OCI-LY1 (cell line): ENCODE data around the gene FERMT3.

Experiments used
- H2AFZ ChIP-seq: fragments of 200-600 bp; sonication (generic), shearing (Covaris generic); 2 replicates; pipeline ENCODE4 v1.6.0; 2014; ENCODE audit warnings: antibody characterized with exemption, mild to moderate bottlenecking, low read length
- H3F3A ChIP-seq: fragments of 200-600 bp; sonication (generic), shearing (Covaris generic); 2 replicates; pipeline ENCODE4 v1.6.0; 2014; ENCODE audit warnings: mild to moderate bottlenecking, antibody characterized with exemption, low read length, moderate library complexity; ENCODE audit not compliant: insufficient read depth
- H3K27ac ChIP-seq: fragments of 200-600 bp; sonication (generic); 2 replicates; pipeline ENCODE4 v1.5.1; 2014; ENCODE audit warnings: low read length, mixed run types, mild to moderate bottlenecking, low read depth; ENCODE audit not compliant: poor library complexity, severe bottlenecking
- H3K27me3 ChIP-seq: fragments of 200-600 bp; sonication (generic); 2 replicates; pipeline ENCODE4 v1.6.0; 2014; ENCODE audit warnings: antibody characterized with exemption, mild to moderate bottlenecking, low read length, moderate library complexity; ENCODE audit not compliant: insufficient read depth
- H3K36me3 ChIP-seq: fragments of 200-600 bp; sonication (generic); 2 replicates; pipeline ENCODE4 v1.6.1; 2014; ENCODE audit warnings: mild to moderate bottlenecking, antibody characterized with exemption, low read length, moderate library complexity, mixed read lengths; ENCODE audit not compliant: insufficient read depth
- H3K4me1 ChIP-seq: fragments of 200-600 bp; sonication (generic); 2 replicates; pipeline ENCODE4 v1.5.1; 2014; ENCODE audit warnings: mild to moderate bottlenecking, low read length, moderate library complexity; ENCODE audit not compliant: insufficient read depth, severe bottlenecking
- H3K4me2 ChIP-seq: fragments of 200-600 bp; sonication (generic), shearing (Covaris generic); 2 replicates; pipeline ENCODE4 v1.6.1; 2014; ENCODE audit warnings: low read length
- H3K4me3 ChIP-seq: fragments of 200-600 bp; sonication (generic); 2 replicates; pipeline ENCODE4 v1.5.1; 2014; ENCODE audit warnings: low read length, low read depth, mild to moderate bottlenecking, mixed read lengths; ENCODE audit not compliant: poor library complexity, severe bottlenecking
- H3K79me2 ChIP-seq: fragments of 200-600 bp; shearing (Covaris generic); 2 replicates; pipeline ENCODE4 v1.6.1; 2016; ENCODE audit warnings: mixed run types, low read length, mixed read lengths; ENCODE audit not compliant: insufficient read depth
- H3K9ac ChIP-seq: fragments of 200-600 bp; sonication (generic), shearing (Covaris generic); 2 replicates; pipeline ENCODE4 v1.6.1; 2014; ENCODE audit warnings: mild to moderate bottlenecking, low read length, mixed read lengths
- H3K9me2 ChIP-seq: fragments of 200-600 bp; sonication (generic), shearing (Covaris generic); 2 replicates; pipeline ENCODE4 v1.6.1; 2014; ENCODE audit warnings: low read depth, mild to moderate bottlenecking, low read length, mixed read lengths
- H3K9me3 ChIP-seq: fragments of 200-600 bp; shearing (Covaris generic); 2 replicates; pipeline ENCODE4 v1.6.1; 2014; ENCODE audit warnings: low read length, mixed read lengths
- H4K20me1 ChIP-seq: fragments of 200-600 bp; sonication (generic), shearing (Covaris generic); 2 replicates; pipeline ENCODE4 v1.6.0; 2016; ENCODE audit warnings: mild to moderate bottlenecking, low read length; ENCODE audit not compliant: insufficient read depth
- EZH2 ChIP-seq: fragments of 200-600 bp; sonication (generic), shearing (Covaris generic); IDR thresholded peaks from 2 replicates; pipeline ENCODE4 v1.8.0; 2017; ENCODE audit warnings: borderline replicate concordance, mixed run types, mild to moderate bottlenecking, antibody characterized with exemption, low read length, moderate library complexity, mixed read lengths
- TF ChIP-seq, protein P1 (sequence below): fragments of 200-600 bp; sonication (generic), shearing (Covaris generic); IDR thresholded peaks from 2 replicates; pipeline ENCODE4 v1.5.1; 2017; ENCODE audit warnings: mild to moderate bottlenecking, antibody characterized with exemption, low read length, moderate library complexity, mixed read lengths

Gene FERMT3

GRCh38 chr11:64208086-64208795 lies 1.7 kb downstream of the FERMT3 start:
- H2AFZ ChIP-seq, result no peak overlapping the region
- no peaks in the 10 kb centered on the region for H3F3A ChIP-seq
- no peaks in the 10 kb centered on the region for H3K9me3 ChIP-seq
- no peaks in the 10 kb centered on the region for H4K20me1 ChIP-seq
- no peaks in the 10 kb centered on the region for H3K79me2 ChIP-seq
- peak overlapping the region; percentile 80 for H3K9ac ChIP-seq
- peak overlapping the region; percentile 82 for H3K27ac ChIP-seq
- peak overlapping the region; percentile 90 for H3K4me2 ChIP-seq
- peaks cover 61% of the 10 kb centered on the region for H3K36me3 ChIP-seq
- H3K4me3 ChIP-seq, result peak overlapping the region; percentile 66
- TF ChIP-seq, protein P1, sequence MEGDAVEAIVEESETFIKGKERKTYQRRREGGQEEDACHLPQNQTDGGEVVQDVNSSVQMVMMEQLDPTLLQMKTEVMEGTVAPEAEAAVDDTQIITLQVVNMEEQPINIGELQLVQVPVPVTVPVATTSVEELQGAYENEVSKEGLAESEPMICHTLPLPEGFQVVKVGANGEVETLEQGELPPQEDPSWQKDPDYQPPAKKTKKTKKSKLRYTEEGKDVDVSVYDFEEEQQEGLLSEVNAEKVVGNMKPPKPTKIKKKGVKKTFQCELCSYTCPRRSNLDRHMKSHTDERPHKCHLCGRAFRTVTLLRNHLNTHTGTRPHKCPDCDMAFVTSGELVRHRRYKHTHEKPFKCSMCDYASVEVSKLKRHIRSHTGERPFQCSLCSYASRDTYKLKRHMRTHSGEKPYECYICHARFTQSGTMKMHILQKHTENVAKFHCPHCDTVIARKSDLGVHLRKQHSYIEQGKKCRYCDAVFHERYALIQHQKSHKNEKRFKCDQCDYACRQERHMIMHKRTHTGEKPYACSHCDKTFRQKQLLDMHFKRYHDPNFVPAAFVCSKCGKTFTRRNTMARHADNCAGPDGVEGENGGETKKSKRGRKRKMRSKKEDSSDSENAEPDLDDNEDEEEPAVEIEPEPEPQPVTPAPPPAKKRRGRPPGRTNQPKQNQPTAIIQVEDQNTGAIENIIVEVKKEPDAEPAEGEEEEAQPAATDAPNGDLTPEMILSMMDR, result no peak
- TF ChIP-seq EZH2, result no peak
- H3K27me3 ChIP-seq, result no peaks in the 10 kb centered on the region
- peaks cover 41% of the 10 kb centered on the region for H3K4me1 ChIP-seq
- no peaks in the 10 kb centered on the region for H3K9me2 ChIP-seq

GRCh38 chr11:64208796-64209562 lies 2.5 kb downstream of the FERMT3 start:
- peaks cover 59% of the 10 kb centered on the region for H3K36me3 ChIP-seq
- H3K79me2 ChIP-seq, result no peaks in the 10 kb centered on the region
- no peaks in the 10 kb centered on the region for H3K9me3 ChIP-seq
- no peaks in the 10 kb centered on the region for H4K20me1 ChIP-seq
- no peaks in the 10 kb centered on the region for H3K27me3 ChIP-seq
- peak overlapping the region; percentile 66 for H3K4me3 ChIP-seq
- peak overlapping the region; percentile 90 for H3K4me2 ChIP-seq
- peak overlapping the region; percentile 80; the same call in 1 of the 2 replicates for H3K9ac ChIP-seq
- H3K4me1 ChIP-seq, result peaks cover 41% of the 10 kb centered on the region
- H3K27ac ChIP-seq, result peak overlapping the region; percentile 82
- TF ChIP-seq EZH2, result no peak
- TF ChIP-seq, protein P1, result no peak
- no peaks in the 10 kb centered on the region for H3K9me2 ChIP-seq
- H2AFZ ChIP-seq, result no peak overlapping the region
- H3F3A ChIP-seq, result no peaks in the 10 kb centered on the region

DNA sequence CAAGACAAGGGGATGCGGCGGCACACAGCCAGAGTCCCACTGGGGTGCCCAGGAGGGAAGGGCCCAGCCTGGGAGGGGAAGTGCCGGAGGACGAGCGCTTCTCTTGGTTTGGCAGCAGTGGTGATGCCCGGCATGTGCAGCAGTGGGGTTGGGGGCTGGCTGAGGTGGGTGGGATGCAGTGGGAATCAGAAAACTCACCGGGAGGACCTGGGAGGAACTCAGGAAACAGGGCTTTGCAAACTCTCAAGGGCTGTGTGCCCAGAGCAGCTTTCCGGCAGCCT lies 3.0 kb downstream of the FERMT3 start:
- TF ChIP-seq EZH2, result no peak
- TF ChIP-seq, protein P1, result no peak
- Histone ChIP-seq H3K4me2 (no peak overlapping the region), H3K36me3 (peaks cover 59% of the 10 kb centered on the region), H3K4me1 (peaks cover 41% of the 10 kb centered on the region), H3K27me3 (no peaks in the 10 kb centered on the region), H4K20me1 (no peaks in the 10 kb centered on the region), H3K9me3 (no peaks in the 10 kb centered on the region), H3K9ac (no peak overlapping the region; the same call in 1 of the 2 replicates), H3K9me2 (no peaks in the 10 kb centered on the region), H3F3A (no peaks in the 10 kb centered on the region), H3K79me2 (no peaks in the 10 kb centered on the region), H3K27ac (no peak overlapping the region), H3K4me3 (no peak overlapping the region), H2AFZ (no peak overlapping the region)
